ENCODE data around the gene HMX1.

The HMX1 gene

DNA sequence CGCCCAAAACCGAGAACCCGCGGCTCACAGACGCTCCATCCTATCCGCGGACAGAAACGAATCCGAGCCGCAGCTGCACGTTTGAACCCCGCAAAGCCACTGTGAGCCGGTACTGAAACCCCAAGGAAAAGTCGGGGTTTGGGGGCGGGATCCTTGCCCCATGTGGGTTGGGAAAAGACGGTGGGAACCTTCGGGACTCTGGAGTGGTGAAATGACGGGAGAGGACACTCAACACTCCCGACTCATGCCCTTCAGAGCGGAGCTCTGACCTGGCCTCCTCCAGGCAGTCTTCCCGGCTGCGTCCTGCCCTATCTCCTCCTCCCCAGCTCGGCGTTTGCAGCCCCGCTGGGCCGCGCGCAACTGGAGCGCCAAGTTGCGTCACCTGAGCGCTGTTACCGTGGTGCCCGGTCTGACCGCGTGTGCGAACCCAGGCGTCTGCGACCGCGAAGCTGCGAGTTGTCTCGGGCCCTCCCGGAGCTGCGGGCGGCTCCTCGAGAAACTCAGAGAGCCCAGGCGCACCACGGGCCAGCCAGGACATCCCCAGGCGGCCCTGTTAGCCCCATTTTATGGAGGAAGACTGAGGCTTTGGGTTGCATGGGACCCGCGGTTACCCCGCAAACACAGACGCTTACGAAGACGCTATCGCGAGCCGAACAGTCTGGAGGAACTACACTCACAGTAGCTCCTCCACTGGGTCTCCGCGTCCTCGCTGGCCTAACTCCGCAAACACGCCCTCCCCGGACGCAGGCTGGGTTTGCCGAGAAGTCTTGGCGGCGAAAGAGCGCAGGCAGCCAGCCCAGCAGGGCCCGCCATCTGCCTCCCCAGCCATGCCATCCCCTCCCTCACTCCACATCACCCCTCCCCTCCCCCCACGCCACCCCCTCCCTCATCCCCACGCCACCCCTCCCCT is 20.3 kb upstream of the HMX1 start:
- DNase-seq = no peak

- no peak for DNase-seq
These were observed 19.6 kb upstream of the HMX1 start for GRCh38 chr4:8891255-8891645.

DNA sequence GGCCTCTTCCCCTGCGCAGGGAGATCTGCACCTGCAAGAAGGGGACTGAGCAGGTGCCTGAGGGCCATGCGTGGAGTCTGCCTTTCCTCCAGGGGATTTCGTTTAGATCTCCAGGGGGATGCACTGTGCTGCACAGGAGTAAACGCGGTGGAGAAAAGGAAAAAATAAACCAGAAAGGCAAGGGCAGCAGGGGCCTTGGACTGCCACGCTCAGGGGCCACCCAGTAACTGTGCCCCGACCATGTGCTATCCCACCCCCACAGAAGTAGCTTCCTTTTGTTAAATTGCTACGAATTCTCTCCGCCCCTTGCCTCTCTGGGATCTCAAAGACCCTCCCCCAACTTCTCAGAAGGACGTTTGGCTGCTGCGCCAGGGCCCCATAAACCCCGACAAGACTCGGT is 17.2 kb upstream of the HMX1 start:
- no peak for DNase-seq

DNA sequence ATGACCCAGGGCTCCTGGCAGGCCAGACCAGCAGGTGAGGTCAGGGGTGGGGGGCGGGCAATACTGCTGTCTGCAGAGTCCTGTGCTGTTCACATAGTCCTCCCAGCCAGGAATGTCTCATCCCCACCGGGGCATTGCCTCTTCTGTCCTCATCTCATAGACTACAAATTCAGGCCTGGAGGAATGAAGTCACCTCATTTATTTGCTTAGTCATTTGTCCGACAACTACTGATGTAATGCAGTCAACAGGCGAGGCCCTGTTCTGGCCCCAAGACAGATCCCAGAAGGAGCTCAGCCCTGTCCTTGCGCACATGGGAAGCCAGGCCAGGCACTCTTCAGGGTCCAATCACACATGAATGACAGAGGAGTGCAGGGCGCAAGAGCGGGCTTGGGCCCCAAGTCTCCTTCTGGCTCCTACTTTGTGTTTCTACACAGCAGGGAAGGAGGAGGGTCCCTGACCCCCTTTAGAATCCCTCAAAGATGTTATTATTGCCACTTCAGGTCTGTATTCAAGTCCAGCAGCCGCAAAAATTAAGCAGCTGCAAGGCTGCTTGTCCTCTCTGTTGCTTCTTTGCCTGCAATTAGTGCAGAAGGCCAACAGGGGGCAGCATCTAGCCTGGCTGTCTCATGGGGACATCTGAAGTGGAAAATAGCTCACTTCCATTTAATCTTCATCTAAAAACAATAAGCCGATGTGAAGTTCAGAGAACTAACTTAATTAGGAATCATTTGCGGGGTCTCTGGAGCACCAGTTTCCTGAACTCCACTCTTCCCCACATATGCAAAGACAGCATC is 15.2 kb upstream of the HMX1 start:
- no peak for DNase-seq

- DNase-seq = no peak
These were observed 10.6 kb upstream of the HMX1 start for GRCh38 chr4:8882239-8882638.

GRCh38 chr4:8880851-8881250 is 9.2 kb upstream of the HMX1 start:
- DNase-seq = no peak

- DNase-seq = no peak
These were observed 7.9 kb upstream of the HMX1 start for GRCh38 chr4:8879574-8879973.

GRCh38 chr4:8878421-8878820 is 6.8 kb upstream of the HMX1 start:
- DNase-seq = no peak

- no peak for DNase-seq
These were observed 6.1 kb upstream of the HMX1 start for GRCh38 chr4:8877780-8878040.

- DNase-seq = no peak
These were observed 5.5 kb upstream of the HMX1 start for GRCh38 chr4:8876982-8877779.

GRCh38 chr4:8874896-8875680 is 3.4 kb upstream of the HMX1 start:
- DNase-seq = no peak

- no peak for DNase-seq
These were observed 2.6 kb upstream of the HMX1 start for GRCh38 chr4:8874003-8874895.

DNA sequence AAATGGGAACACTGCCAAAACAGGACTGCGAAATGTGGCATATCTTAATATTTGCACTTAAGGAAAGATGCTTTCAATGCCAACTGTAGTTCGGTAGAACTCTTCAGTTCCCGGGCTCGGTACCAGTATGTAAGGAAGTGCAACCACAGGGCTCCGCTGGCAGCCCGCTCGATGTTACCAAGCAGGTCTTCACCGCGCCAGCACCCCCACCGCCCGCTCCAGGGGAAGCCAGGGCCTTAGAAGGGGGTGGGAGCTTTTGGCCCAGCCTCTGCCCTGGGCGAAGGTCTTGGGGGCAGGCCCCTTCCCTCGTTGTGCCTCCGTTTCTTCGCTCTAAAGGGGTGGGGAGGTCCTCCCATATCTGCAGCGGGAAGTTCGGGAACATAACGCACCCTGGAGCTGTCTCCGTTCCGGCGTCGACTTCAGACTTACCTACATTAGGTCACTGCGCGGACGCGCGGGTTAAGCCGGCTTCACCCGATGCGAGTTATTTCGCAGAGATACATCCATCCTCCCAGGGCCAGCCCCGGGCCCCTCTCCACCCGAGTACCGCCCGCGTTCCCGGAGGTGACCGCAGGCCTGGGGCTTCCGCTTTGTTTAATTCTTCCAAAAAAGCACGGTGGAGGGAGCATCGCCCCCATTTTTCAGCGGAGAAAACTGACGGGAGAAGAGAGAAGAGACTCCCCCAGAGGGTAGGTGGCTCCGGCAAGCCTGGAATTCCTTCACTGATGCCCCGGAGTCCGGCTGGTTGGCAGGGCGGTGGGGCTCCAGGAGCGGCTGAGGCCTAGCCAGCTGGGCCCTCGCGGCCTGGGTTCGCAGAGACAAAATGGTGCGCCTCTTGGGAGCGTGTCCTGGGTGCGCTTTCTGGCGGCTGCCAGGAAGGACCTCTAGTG is 1.0 kb upstream of the HMX1 start:
- DNase-seq = no peak

GRCh38 chr4:8870647-8871416 is 807 bp downstream of the HMX1 start:
- no peak for DNase-seq

DNA sequence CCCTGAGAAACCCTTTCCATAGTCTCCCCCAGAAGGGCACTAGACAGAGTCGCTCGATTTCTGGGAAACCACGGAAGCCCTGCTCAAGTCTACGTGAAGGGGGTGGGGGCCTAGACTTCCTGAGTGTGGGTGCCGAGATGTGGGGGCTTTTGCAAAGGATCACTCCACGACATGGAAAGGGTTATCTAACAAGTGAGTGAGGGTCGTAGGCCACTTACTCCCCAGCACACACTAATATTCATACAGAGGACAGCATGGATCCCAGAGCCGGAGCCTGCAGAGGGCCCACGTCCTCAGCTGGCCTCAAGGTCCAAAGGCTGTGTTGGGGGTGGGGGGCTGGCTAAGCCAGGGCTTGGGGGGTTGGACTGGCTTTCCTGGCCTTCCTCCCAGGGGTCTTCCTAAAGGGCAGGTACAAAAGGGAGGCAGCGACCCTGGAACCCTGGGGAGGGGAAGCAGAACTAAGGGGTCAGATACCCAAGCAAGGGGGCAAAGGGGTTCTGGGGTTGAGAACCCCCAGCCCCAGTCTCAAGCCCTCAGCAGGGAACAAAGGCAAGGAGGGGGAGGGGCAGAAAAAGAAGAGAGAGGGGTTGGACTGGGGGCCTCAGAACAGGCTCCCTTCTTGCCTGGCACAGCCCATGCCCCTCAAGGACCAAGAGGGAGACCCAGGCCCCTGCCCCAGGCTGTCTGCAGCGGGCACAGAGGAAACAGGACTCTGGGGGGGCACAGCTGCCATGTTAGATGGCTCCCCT is 1.6 kb downstream of the HMX1 start:
- DNase-seq = no peak

DNA sequence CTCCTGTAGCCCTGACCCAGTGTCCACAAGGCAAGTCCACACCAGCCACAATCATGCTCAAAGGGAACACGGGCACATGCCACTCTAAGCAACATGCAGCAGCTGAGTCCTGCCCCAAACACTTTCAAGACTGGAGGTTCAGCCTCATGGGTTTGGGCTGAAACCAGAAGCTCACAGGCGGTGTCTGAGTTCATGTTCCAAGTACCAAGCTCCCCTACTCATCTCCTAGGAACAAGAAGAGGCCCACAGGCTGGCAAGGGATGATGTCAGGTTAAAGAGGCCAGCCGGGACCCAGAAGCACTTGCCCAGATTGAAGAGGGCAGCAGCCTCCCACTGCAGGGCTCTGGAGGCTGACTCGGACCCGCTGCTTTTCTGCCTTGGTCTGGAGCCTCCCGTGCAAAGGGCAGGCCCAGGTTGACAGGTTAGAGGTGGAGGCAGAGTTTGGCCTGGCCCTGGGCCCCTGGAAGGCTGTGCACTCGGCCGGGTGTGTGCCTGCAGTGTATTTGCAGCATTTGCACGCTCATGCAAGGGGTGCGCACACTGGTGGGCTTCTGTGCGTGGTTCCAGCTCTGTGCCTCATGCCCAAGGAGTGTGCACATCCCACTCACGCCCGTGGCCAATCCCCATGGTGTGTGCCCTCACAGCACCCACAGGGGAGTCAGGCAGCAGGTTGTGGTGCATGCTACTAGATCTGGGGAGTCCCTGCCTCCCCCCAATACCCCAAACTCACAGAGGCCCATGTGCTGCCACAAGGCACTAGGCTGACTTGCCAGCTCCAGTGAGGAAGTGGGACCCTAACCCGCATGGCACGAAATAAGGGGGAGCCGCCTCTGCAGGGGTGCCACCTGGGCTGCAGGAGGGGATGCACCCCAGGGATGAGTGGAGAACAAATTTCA is 2.4 kb downstream of the HMX1 start:
- no peak for DNase-seq

DNA sequence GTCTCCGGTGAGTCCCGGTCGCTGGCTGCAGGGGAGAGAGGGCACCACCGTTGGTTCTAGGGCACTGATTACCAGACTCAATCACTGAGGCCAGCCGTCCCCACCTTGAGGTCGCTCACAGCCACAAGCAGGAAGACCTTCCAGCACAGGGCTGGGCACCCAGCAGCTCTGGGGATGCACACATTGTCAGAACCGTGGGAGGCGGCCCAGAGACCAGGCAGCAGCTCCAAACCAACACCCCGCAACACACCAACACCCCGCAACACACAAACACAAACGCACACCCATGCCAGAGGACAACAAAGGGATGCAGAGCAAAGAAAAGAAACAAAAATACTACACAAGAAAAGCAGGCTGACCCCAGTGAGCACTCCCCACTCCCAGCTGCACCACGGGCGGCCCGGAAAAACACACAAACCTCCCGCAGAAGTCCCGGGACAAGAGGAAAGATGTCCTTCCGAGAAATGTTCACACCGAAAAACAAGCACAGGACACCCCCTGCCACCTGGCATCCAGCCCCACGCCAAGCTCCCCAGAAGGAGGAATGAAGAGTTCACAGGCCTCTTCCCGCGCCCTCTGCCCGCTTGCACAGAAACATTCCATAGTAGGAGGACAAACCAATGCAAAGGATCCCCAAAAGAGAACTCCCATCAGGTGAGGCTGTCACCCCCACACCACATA is 3.2 kb downstream of the HMX1 start:
- no peak for DNase-seq

Data from NCI-H226 (cell line).